Activated naive CD4-positive, alpha-beta T cell treated with anti-CD3 and anti-CD28 coated beads, Interleukin-2, amount 50 U/mL, for 72 hours (primary cell): Measurements from ENCODE around the gene PARL. TPM values are rescaled to one million over a fixed set of nuclear protein-coding genes. Genes with fewer than 3 reads are reported as not detected.

Experiments
- ATAC-seq, 2 donors: fragments of 150-1000 bp; cut with Tn5 transposase; 2 replicates each; pipeline ENCODE4 v1.10.0; 2021; ENCODE audit warnings: mild to moderate bottlenecking in 2 of 2, moderate library complexity in 2 of 2
- DNase-seq, 2 donors: peaks; one replicate each; pipeline ENCODE4 v3.0.0; 2021 to 2022; ENCODE audit warnings: low spot score in 2 of 2
- H3K27ac Mint-ChIP-seq, 2 donors: one replicate each; pipeline ENCODE4 v1.8.0; 2022; ENCODE audit warnings: mild to moderate bottlenecking in 2 of 2, mixed read lengths in 2 of 2
- H3K36me3 Mint-ChIP-seq, 2 donors: one replicate each; pipeline ENCODE4 v1.8.0; 2022; ENCODE audit warnings: mixed read lengths in 2 of 2
- H3K9me3 Mint-ChIP-seq, 2 donors: one replicate each; pipeline ENCODE4 v1.8.0; 2022; ENCODE audit warnings: mixed read lengths in 2 of 2
- total RNA-seq, 2 donors: library from RNA; stranded (reverse); gene quantifications; one replicate each; pipeline ENCODE4 v1.2.3, GENCODE V29; 2022

PARL gene, protein sequence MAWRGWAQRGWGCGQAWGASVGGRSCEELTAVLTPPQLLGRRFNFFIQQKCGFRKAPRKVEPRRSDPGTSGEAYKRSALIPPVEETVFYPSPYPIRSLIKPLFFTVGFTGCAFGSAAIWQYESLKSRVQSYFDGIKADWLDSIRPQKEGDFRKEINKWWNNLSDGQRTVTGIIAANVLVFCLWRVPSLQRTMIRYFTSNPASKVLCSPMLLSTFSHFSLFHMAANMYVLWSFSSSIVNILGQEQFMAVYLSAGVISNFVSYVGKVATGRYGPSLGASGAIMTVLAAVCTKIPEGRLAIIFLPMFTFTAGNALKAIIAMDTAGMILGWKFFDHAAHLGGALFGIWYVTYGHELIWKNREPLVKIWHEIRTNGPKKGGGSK
- 10 to 100 TPM; 88.7 to 94.2 TPM for total RNA-seq

DNA sequence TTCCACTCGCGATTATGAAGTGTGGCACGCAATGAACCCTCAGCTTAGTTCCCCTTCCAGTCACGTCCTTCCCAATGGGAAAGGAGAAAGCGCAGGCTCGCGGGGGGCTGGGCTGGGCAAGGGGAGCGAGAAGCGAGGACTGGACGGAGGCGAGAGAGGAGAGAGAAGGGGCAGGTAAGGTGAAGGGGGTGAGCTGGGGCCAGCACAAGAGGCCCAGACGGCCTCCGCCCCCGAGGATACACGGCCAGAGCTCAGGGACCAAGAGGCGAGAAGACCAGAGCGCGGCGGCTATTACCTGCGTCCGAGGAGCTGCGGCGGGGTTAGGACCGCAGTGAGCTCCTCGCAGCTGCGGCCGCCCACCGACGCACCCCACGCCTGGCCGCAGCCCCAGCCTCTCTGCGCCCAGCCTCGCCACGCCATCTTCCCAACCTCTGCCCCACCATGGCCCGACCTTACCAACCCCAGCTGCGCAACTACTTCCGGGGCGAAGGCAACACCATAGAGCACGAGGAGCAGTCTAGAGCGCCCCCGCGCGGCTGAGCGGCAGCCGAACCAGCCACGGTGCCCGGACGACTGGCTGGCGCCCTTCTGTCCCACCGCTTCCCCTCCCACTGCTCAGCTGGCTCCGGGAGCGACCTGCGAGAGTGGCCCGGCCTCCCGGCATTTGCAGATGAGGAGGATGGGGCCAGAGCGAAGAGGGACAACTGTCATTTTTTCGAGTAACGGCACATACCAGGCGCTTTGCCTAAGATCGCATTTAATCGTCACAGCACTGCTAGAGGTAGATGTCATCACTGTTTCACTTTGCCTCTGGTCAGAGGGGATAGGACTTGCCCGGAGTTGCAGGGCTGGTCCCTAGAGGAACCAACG lies at the start of gene PARL:
PARL (minus strand) TSS at position 454 of the 870 bp plus-strand sequence; CDS start at position 420, 34 bp downstream.
- Mint-ChIP-seq H3K27ac (peak within 1 kb of the TSS; percentile 94 to 97), H3K36me3 (peaks cover 10 to 15% of the 10 kb centered on the region in 2 donors)

DNA sequence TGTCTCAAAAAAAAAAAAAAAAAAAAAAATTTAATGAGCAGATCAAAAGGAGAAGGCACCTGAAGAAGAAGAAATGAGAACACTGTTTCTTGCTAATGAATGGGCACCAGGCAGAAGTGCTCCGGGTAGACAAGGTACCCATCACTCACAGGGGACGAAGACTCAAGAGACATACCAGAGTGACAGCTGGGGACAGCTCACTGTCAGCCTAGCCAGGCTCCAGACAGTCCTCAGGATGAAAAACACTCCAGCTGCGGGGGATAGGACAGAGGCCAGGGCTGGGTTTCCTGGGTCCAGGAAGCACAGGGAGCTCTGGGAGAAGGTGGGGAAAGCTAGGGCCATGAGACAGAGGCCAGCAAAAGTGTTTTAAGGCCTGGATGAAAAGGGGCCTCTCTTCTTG lies 48.5 kb upstream of the PARL start:
- ATAC-seq, result no peak
- no peak for DNase-seq
- Mint-ChIP-seq H3K36me3 (peaks cover 0 to 4% of the 10 kb centered on the region in 2 donors), H3K27ac (no peak overlapping the region), H3K9me3 (no peaks in the 10 kb centered on the region)

More for the DNA sequence above, at the start of gene PARL:
- DNase-seq (peak; percentile 95 to 99), ATAC-seq (peak; percentile 98 to 100)
- no peaks in the 10 kb centered on the region for H3K9me3 Mint-ChIP-seq

DNA sequence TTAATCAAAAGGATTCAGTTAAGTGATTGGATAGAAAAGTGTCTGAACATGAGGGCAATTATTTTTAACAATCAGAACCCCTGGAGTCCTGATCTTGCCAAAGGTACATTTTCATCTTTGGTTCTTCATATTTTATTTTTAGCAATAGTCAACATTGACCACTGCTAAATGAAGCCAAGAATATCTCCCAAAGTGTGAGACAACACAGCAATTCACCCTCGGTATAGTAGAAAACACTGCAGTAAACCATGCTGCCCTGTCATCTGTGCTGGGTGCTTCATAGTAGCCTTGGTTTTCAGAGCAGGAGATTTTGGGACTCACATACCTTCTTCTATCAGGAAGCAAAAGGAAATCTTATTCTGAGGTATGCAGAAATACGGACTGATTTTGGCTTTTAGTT lies 47.2 kb upstream of the PARL start:
- H3K36me3 Mint-ChIP-seq, result peaks cover 0 to 4% of the 10 kb centered on the region in 2 donors
- DNase-seq (no peak), ATAC-seq (no peak)
- H3K27ac Mint-ChIP-seq, result no peak overlapping the region
- H3K9me3 Mint-ChIP-seq, result no peaks in the 10 kb centered on the region

DNA sequence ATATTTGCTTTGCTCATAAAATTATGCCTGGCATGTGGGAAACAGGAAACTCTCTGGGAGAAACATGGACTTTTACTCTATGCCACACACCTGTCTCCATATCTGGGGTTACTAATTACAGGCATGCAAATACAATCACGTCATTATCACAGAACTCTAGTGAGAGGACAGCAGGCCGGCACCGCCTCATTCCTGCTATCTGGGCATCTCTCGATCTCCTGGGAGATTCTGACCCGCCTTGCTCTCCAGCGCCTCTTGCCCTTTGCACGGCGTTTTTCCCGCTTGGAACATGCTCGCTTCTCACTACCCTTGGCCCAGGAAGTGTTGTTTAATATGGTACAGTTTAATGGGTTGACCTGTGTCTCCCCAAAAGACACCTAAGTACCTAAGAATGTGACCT lies 45.4 kb upstream of the PARL start:
- H3K36me3 Mint-ChIP-seq, result no peaks in the 10 kb centered on the region
- DNase-seq (no peak), ATAC-seq (no peak)
- no peaks in the 10 kb centered on the region for H3K9me3 Mint-ChIP-seq
- H3K27ac Mint-ChIP-seq, result peak overlapping the region in 1 of 2 donors; percentile 15

DNA sequence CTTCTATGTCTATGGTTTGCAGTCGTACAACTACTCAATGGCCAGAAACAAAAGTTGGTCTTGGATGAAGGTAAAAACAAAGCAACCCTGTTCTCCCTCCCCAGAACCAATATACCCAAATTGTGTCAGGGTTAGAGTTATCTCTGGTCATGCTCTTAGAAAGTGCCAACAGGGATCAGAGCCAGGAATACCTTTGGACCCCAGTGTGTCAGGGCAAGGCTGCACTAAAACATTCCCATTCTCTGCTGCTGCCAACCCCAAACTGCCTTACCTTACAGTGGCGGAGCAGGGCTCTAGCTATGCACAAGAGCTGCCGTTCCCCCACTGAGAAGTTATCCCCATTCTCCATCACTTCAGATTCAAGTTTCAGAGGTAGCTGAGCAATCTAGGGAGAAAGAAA lies 42.4 kb upstream of the PARL start:
- DNase-seq, result no peak
- no peak overlapping the region for H3K27ac Mint-ChIP-seq
- no peaks in the 10 kb centered on the region for H3K9me3 Mint-ChIP-seq
- H3K36me3 Mint-ChIP-seq, result no peaks in the 10 kb centered on the region
- no peak for ATAC-seq

DNA sequence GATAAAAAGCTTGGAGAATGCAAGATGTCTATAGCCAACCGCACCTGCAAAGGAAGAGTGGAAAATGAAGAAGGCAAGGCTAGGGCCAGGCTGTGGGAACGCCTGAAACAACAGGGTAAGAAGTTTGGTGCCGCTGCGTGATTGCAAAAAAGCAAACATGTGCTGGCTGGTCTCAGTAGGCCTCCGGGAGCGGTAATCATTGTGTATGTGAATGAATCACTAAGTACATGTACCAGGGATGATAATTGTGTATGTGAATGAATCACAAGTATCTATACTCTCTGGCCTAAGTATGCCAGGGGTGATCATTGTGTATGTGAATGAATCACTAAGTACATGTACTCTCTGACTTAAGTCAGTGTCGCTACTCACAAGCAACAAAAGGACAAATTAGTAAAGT lies 40.3 kb upstream of the PARL start:
- ATAC-seq, result peak; percentile 24 to 62
- Mint-ChIP-seq H3K27ac (no peak overlapping the region), H3K9me3 (no peaks in the 10 kb centered on the region), H3K36me3 (peaks cover 0 to 2% of the 10 kb centered on the region in 2 donors)
- no peak for DNase-seq

DNA sequence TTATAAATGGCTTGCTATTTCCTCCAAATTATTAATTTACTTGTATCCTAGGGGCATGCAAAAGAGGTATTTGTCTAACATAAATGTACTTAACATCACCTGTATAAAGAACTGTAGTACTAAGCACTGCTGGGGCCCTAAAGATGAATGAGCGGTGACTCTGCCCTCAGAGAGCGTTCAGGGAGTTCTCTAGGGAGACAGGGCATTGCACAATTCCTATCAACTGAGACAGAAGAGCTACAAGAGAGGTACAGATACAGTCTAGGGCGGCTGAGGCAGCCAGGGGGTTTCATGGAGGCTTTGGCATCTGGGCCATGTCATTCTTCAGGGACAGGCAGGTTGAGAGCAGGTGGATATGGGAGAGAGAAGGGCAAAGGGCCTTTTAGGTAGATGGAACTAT lies 39.9 kb upstream of the PARL start:
- H3K27ac Mint-ChIP-seq, result peak overlapping the region in 1 of 2 donors; percentile 22
- peaks cover 0 to 6% of the 10 kb centered on the region in 2 donors for H3K36me3 Mint-ChIP-seq
- ATAC-seq, result no peak

DNA sequence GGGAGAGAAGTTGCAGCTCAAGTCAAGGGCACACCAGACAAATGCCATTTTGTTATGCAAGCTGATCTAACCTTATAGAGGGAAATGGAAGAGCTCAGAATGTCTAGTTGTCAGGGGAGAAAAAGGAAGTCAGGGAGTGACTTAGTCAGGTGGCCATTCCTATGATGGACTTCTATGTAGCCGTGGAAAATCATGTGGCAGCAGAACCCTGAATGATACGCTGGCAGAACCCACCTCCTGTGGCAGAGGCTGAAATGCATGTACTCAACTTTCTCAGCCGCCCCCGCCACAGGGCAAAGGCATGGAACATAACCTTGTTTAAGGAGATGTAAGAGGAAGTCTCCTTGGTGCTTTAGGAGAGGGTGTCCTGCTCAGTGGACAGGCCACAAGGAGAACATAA lies 37.7 kb upstream of the PARL start:
- ATAC-seq (no peak), DNase-seq (no peak)
- no peaks in the 10 kb centered on the region for H3K9me3 Mint-ChIP-seq
- no peak overlapping the region for H3K27ac Mint-ChIP-seq
- peaks cover 0 to 6% of the 10 kb centered on the region in 2 donors for H3K36me3 Mint-ChIP-seq

More for the DNA sequence above, 39.9 kb upstream of the PARL start:
- no peak for DNase-seq
- H3K9me3 Mint-ChIP-seq, result no peaks in the 10 kb centered on the region

DNA sequence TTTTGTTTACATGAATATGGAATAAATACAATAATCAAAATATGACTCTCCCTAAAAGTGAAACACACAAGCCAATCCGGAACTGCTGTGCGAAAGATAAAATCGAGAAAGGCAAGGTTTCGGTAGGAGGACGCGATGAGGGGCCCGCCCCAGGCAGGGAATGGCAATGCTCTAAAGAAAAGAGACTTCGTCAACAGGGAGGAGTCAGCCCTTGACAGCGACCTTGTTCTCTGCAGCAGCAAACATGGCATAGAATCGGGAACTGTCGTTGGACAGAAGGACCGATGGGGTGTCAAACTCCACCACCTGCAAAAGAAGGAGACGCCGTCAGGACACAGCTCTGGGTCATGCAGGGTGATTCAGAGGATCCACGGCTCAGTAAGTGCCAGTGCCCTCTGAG lies 36.4 kb upstream of the PARL start:
- no peak for DNase-seq

DNA sequence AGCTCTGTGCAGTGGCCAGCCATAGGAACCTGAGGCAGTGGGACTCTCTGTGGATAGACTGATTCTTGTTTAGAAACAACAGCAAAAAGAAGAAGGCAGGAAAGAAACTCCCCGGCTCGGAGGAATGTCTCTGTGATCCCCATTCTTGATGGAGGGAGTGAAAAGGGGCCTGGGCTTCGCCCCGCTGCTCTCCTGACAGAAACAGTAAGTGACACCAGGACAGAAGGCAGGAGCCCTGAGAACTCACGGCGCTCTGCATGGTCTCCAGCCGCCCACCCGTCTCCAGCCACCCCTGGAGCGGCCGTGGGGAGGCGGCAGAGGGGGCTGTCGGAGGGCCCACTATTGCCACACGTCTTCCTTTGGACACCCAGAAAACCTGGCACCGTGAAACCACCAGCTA lies 35.7 kb upstream of the PARL start:
- Mint-ChIP-seq H3K36me3 (peaks cover 0 to 6% of the 10 kb centered on the region in 2 donors), H3K9me3 (no peaks in the 10 kb centered on the region), H3K27ac (no peak overlapping the region)
- DNase-seq (no peak), ATAC-seq (no peak)

More for the DNA sequence above, 36.4 kb upstream of the PARL start:
- H3K36me3 Mint-ChIP-seq, result peaks cover 0 to 6% of the 10 kb centered on the region in 2 donors
- H3K27ac Mint-ChIP-seq, result no peak overlapping the region
- no peak for ATAC-seq
- no peaks in the 10 kb centered on the region for H3K9me3 Mint-ChIP-seq

DNA sequence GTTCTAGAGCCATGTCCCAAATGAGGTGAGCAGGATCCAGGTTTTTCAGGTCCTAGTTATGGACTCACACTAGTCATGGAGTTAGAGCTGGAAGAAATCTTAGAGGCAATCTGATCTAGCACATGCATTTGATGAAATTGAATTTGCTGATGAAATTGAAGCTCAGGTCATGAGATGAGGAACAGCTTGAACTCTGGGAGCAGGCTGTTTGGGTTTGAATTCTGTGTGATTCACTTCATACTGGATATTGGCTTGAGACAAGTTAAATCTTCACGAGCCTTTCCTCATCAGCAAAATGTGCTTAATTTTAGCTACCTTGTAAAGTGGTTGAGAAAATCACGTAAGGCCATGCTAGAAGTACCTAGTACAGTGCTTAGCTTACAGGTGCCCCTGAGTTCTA lies 33.5 kb upstream of the PARL start:
- H3K36me3 Mint-ChIP-seq, result peaks cover 0 to 6% of the 10 kb centered on the region in 2 donors

DNA sequence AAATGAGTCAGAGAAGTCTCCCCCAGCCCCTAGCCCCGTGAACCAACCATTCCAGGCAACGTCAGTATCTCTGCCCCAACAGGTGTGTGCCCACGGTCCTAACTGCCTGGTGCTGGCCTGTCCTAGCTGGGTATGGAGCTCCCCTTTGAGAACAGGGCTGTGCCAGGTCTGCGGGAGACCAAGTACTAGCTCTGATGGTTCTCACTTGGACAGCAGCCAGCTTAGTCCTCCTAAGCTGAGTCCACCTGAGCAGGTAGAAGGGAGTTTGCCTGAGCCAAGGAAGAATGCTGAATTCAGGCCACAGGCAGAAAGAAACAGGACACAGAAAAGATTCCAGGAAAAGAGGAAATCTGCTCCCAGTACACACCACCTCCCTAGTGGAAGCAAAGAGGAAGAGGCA lies 33.1 kb upstream of the PARL start:
- ATAC-seq, result no peak
- no peak for DNase-seq
- Mint-ChIP-seq H3K36me3 (peaks cover 0 to 6% of the 10 kb centered on the region in 2 donors), H3K27ac (no peak overlapping the region), H3K9me3 (no peaks in the 10 kb centered on the region)

More for the DNA sequence above, 33.5 kb upstream of the PARL start:
- Mint-ChIP-seq H3K27ac (no peak overlapping the region), H3K9me3 (no peaks in the 10 kb centered on the region)
- no peak for ATAC-seq
- DNase-seq, result no peak

DNA sequence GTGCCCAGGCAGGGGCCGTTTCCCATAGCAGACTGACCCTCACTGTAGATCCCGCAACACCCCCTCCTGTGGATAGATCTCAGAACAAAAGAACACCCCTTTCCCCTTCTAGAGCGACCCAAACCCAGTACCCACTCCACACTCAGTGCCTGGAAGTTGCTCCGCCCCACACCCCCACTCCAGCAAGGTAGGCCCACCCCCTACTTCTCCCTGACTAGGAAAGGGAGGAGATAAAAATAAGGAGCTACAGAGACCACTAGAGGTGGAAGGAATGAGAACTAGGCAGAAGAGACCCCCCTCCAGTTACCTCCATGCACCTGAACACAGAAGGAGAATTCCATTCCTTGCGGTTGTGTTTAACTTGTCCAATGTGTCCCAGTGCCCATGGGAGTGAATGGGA lies 30.2 kb upstream of the PARL start:
- H3K9me3 Mint-ChIP-seq, result no peaks in the 10 kb centered on the region
- ATAC-seq (no peak), DNase-seq (no peak)
- H3K27ac Mint-ChIP-seq, result no peak overlapping the region
- peaks cover 0 to 3% of the 10 kb centered on the region in 2 donors for H3K36me3 Mint-ChIP-seq

DNA sequence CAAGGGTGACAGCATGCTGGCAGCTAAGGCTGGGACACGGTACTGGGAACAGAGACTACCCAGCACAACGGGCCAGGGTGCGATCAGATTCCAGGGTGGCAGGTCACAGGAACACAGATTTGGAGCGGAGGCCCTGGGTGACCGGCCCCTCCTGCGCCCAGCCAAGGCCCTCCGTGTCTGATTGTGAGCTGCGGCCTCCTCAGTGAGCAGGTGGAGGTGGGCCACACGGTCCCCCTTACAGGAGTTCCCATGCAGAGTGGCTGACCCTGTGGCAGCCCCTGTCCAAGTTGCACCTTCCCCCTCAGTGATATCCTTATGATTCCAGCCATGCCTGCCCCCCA lies 28.9 kb upstream of the PARL start:
- no peak overlapping the region for H3K27ac Mint-ChIP-seq
- DNase-seq (no peak), ATAC-seq (no peak)
- no peaks in the 10 kb centered on the region for H3K36me3 Mint-ChIP-seq
- no peaks in the 10 kb centered on the region for H3K9me3 Mint-ChIP-seq

DNA sequence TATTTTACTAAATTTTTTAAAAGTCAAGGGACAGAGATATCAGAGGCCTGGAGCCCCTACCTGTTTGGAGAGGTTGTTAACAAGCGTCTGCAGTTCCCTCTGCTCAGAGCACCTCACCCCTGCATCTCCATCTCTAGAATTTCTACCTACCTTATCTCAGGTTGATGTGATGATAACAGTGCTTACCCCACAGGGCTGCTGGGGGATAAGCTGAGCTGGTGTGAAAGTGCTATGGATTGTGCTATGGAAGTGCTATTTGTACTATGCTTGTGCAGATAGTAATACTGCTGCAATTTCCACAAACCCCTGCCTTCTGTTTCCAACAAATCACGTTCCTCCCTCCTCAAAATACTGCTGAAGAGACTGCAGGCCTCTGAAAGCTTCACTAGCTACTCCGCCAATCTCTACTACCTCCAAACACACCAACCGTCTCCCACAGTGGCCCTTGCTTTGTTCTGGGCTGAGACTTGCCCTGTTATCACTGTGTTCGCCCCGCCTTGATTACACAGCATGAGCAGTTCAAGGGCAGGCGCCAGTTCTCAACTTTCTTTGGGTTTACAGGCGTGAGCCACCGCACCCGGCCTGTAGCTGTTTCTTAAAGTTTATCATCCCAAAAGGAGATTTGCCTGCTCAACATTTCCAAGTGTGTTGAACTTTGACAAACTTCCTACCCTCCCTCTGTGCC lies 28.4 kb upstream of the PARL start:
- H3K9me3 Mint-ChIP-seq, result no peaks in the 10 kb centered on the region
- DNase-seq, result no peak
- no peak overlapping the region for H3K27ac Mint-ChIP-seq
- no peaks in the 10 kb centered on the region for H3K36me3 Mint-ChIP-seq
- no peak for ATAC-seq

DNA sequence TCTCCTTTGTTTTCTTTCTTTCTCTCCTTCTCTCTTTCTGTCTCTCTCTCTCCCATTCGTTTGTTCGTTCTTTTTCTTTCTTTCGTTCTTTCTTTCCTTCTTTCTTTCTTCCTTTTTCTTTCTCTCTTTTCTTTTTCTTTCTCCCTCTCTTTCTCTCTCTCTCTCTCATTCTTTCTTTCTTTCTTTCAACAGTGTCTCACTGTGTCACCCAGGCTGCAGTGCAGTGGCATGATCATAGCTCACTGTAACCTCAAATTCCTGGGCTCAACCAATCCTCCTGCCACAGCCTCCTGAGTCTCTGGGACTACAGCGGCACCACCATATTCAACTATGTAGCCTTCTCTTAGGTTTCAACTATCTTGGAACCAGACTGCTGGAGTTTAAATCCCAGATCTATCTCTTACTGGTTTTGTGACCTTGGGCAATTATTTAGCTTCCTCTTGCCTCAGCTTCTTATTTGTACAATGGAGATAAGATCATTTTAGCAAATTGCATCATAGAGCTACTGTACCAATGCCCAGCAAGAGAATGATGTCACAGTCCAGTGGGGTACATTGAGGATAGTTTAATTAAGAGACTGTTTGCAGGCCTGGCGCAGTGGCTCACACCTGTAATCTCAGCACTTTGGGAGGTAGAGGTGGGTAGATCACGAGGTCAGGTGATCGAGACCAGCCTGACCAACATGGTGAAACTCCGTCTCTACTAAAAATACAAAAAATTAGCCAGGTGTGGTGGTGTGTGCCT lies 27.3 kb upstream of the PARL start:
- DNase-seq (no peak), ATAC-seq (no peak)
- no peak overlapping the region for H3K27ac Mint-ChIP-seq
- no peaks in the 10 kb centered on the region for H3K36me3 Mint-ChIP-seq
- H3K9me3 Mint-ChIP-seq, result no peaks in the 10 kb centered on the region
